Neural cell (in vitro differentiated cells): ENCODE measurements around the gene VAV3.

Source experiments
- EP300 ChIP-seq: fragments of 450-650 bp; conservative IDR thresholded peaks from 2 replicates; pipeline ENCODE4 v1.6.1; 2014; ENCODE audit warnings: antibody characterized with exemption, mild to moderate bottlenecking, moderate library complexity; ENCODE audit not compliant: poor library complexity, severe bottlenecking
- TF ChIP-seq, protein P1 (sequence below): fragments of 450-650 bp; IDR thresholded peaks from 2 replicates; pipeline ENCODE4 v1.5.1; 2014; ENCODE audit warnings: antibody characterized with exemption, mild to moderate bottlenecking, moderate library complexity; ENCODE audit not compliant: poor library complexity, severe bottlenecking

DNA sequence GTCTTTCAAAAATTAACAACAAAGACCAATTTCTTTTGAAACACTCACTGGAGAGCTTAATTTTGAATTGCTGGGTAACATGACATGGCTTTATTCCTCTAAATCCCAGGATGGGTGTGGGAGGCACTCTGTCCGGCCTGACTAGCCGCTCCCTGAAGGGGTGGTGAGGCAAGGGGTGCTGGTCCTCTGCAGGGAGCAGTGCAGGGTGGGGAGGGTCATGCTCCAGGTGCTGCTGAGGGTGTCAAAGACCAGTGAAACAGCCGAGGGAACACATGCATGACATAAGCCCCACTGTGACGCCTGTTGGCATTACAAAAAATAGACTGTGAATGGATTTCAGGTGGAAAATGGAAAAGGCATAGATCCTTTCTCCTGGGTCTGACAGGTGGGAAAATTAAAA, 223.7 kb downstream of the VAV3 start:
- TF ChIP-seq, protein P1, sequence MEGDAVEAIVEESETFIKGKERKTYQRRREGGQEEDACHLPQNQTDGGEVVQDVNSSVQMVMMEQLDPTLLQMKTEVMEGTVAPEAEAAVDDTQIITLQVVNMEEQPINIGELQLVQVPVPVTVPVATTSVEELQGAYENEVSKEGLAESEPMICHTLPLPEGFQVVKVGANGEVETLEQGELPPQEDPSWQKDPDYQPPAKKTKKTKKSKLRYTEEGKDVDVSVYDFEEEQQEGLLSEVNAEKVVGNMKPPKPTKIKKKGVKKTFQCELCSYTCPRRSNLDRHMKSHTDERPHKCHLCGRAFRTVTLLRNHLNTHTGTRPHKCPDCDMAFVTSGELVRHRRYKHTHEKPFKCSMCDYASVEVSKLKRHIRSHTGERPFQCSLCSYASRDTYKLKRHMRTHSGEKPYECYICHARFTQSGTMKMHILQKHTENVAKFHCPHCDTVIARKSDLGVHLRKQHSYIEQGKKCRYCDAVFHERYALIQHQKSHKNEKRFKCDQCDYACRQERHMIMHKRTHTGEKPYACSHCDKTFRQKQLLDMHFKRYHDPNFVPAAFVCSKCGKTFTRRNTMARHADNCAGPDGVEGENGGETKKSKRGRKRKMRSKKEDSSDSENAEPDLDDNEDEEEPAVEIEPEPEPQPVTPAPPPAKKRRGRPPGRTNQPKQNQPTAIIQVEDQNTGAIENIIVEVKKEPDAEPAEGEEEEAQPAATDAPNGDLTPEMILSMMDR = no peak
- no peak for TF ChIP-seq EP300
